Lower lobe of right lung (tissue), 2 donors: ENCODE results near the gene MYO5A. TPM values are rescaled to one million over a fixed set of nuclear protein-coding genes. Genes with fewer than 3 reads are reported as not detected.

ENCODE experiments used
- ATAC-seq, 2 donors: fragments of 200-7000 bp; cut with Tn5 transposase; one replicate each; pipeline ENCODE4 v1.9.1; 2020 to 2022; ENCODE audit warnings: mild to moderate bottlenecking in 2 of 2, moderate library complexity in 2 of 2
- DNase-seq: peaks from one replicate; pipeline ENCODE4 v3.0.0-alpha.2; 2020
- H3K27ac ChIP-seq: fragments of 200-600 bp; one replicate; pipeline ENCODE4 v1.8.0; 2022
- H3K27me3 ChIP-seq: fragments of 200-600 bp; one replicate; pipeline ENCODE4 v1.8.0; 2022; ENCODE audit warnings: low read depth
- H3K36me3 ChIP-seq: fragments of 200-600 bp; one replicate; pipeline ENCODE4 v1.8.0; 2022; ENCODE audit warnings: mild to moderate bottlenecking
- H3K4me1 ChIP-seq: fragments of 200-600 bp; one replicate; pipeline ENCODE4 v1.8.0; 2022
- H3K4me3 ChIP-seq: fragments of 200-600 bp; one replicate; pipeline ENCODE4 v1.8.0; 2022; ENCODE audit warnings: mild to moderate bottlenecking
- H3K9me3 ChIP-seq: fragments of 200-600 bp; one replicate; pipeline ENCODE4 v1.8.0; 2022
- intact Hi-C: fragments of 100-400 bp; cut with DNase I; formaldehyde crosslinking; loops from one replicate; pipeline ENCODE4 v1.11.0; 2022
- total RNA-seq: library from RNA; stranded (reverse); fragmentation: NEBNext Ultra II Directional; extraction: Animal tissue kit (Norgen Biotek cat#: 25700); gene quantifications from one replicate; pipeline ENCODE4 v1.2.1, GENCODE V29; 2021
- TF ChIP-seq, protein P1 (sequence below): fragments of 200-600 bp; IDR thresholded peaks from one replicate; pipeline ENCODE4 v1.8.0; 2022; ENCODE audit warnings: antibody characterized with exemption, mild to moderate bottlenecking
- donor health status: DM: no; HTN: yes; CAD: no; lungs with severe emphysema.

MYO5A gene
- total RNA-seq, 1 donor from 2014 or later, result 36.1 TPM

DNA sequence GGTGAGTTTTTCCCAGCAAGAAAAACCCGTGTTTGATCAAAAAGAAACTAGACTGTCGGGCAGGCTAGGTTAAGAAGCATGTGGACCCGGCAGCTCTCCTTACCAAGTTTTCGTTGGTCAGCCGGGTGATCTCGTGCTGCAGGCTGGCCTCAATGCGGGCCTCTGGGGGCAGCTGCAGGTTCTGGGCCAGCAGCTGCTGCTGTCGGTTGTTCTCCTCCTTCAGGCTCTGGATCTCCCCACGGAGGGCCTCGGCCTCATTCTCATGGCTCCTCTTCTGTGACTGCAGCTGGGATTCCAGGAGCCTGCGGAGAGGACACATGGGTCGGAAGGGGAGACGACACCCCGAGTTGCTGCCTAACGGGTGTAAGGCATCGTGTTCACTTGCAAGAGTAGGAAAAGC lies 188.6 kb downstream of the MYO5A start:
- ATAC-seq (no peak), DNase-seq (no peak)
- Histone ChIP-seq H3K9me3 (no peaks in the 10 kb centered on the region), H3K27ac (no peak overlapping the region), H3K4me3 (no peak overlapping the region), H3K4me1 (no peaks in the 10 kb centered on the region), H3K36me3 (peaks cover 32% of the 10 kb centered on the region), H3K27me3 (no peaks in the 10 kb centered on the region)
- TF ChIP-seq, protein P1, sequence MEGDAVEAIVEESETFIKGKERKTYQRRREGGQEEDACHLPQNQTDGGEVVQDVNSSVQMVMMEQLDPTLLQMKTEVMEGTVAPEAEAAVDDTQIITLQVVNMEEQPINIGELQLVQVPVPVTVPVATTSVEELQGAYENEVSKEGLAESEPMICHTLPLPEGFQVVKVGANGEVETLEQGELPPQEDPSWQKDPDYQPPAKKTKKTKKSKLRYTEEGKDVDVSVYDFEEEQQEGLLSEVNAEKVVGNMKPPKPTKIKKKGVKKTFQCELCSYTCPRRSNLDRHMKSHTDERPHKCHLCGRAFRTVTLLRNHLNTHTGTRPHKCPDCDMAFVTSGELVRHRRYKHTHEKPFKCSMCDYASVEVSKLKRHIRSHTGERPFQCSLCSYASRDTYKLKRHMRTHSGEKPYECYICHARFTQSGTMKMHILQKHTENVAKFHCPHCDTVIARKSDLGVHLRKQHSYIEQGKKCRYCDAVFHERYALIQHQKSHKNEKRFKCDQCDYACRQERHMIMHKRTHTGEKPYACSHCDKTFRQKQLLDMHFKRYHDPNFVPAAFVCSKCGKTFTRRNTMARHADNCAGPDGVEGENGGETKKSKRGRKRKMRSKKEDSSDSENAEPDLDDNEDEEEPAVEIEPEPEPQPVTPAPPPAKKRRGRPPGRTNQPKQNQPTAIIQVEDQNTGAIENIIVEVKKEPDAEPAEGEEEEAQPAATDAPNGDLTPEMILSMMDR, result no peak
- intact Hi-C loops, result no loop called here

DNA sequence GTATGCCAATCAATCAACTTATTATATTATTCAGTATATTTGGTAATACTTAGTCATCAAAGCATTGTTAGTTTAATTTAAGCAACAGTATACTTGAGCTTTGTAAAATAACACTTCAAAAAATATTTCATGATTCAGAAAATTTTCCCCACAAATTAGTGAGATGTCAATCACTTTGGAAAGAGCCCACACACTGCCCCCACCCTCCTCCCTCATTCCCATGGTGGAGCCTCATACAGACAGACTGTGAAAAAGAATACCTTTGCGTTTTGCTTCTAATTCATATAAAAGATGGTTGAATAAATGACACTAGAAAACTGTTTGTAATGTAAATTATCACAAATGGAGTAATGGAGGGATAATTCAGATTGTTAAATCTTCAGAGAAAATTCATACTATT lies 189.8 kb downstream of the MYO5A start:
- Histone ChIP-seq H3K36me3 (peaks cover 35% of the 10 kb centered on the region), H3K27ac (no peak overlapping the region), H3K9me3 (no peaks in the 10 kb centered on the region), H3K4me1 (no peaks in the 10 kb centered on the region), H3K4me3 (no peak overlapping the region), H3K27me3 (no peaks in the 10 kb centered on the region)
- no peak for ATAC-seq
- intact Hi-C loops, result no loop called here
- no peak for DNase-seq
- TF ChIP-seq, protein P1, result no peak

DNA sequence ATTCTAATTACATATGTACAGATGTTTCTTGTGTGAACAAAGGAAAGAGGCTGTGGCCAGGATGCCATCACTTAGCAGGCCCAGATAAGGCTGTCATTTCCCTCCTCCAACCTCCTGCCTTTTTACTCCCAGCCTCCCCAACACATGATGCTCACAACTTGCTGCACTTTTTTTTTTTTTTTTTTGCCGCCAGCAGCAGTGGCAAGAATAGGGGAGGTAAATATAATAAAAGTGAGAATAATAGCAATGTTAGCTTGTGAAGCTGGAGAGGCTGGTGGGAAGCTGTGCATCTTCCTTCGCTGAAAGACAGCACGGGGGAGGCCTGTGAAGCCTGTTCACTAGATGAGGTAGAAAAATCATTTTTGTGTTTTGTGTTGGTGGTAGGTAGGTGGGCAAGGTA lies 190.6 kb downstream of the MYO5A start:
- Histone ChIP-seq H3K36me3 (peaks cover 35% of the 10 kb centered on the region), H3K9me3 (no peaks in the 10 kb centered on the region), H3K27me3 (no peaks in the 10 kb centered on the region), H3K27ac (no peak overlapping the region), H3K4me3 (no peak overlapping the region), H3K4me1 (no peaks in the 10 kb centered on the region)
- TF ChIP-seq, protein P1, result no peak
- intact Hi-C loops, result no loop called here
- ATAC-seq, result no peak
- no peak for DNase-seq

DNA sequence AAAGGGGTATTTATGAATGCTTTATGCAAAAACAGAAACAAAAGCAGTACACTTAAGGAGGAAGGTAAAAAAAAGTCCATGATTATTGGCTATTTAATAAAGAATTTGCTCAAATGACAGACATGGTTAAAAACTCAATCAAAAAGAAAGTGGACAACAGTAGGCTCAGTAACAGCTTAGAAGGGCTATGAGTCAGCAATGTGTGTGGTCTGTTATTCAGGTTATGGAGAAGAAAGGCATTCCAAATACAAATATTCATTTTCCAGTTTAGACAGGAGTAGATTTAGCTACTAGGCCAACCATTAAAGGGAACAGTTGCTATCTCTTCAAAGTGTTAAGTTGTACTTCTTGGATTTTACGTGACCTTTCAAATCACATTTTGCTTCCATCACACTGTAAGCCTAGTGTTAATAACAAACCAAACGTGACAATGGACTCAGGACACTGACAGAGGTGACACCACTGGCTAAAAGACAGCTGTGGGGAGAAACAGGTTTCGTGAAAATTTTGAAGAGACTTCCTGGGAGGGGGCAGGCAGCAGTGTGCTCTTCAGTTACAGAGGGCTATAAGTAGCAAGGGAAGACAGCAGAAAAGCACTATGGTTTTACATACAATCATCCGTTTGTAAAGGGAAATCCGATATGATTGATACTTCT lies 191.4 kb downstream of the MYO5A start:
- H3K4me1 ChIP-seq, result no peaks in the 10 kb centered on the region
- intact Hi-C loops, result no loop called here
- H3K27me3 ChIP-seq, result no peaks in the 10 kb centered on the region
- no peak for DNase-seq
- no peaks in the 10 kb centered on the region for H3K9me3 ChIP-seq
- ATAC-seq, result peak in 1 of 2 donors; percentile 45
- TF ChIP-seq, protein P1, result no peak
- H3K36me3 ChIP-seq, result peaks cover 31% of the 10 kb centered on the region
- H3K4me3 ChIP-seq, result no peak overlapping the region
- H3K27ac ChIP-seq, result no peak overlapping the region

DNA sequence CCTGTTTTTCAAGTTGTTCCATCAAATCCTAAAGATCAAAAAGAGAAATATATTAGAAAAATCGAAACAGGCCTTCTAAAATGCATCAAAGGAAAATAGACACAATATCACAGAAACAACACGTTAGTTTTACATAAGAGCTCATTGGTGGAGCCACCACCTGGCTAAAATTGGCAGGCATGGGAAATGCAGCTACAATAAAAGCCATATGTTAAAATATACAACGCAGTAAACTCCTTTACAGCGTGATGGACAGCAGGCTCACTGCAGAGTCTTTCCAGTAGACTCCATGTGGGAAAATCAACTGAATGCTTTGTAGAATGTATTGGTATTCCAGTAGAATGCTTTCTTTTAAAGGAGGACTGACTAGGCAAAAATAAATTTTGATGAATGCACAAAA lies 192.2 kb downstream of the MYO5A start:
- H3K4me3 ChIP-seq, result no peak overlapping the region
- H3K4me1 ChIP-seq, result no peaks in the 10 kb centered on the region
- H3K9me3 ChIP-seq, result no peaks in the 10 kb centered on the region
- no peak overlapping the region for H3K27ac ChIP-seq
- ATAC-seq, result no peak
- no peaks in the 10 kb centered on the region for H3K27me3 ChIP-seq
- TF ChIP-seq, protein P1, result no peak
- H3K36me3 ChIP-seq, result peaks cover 26% of the 10 kb centered on the region
- intact Hi-C loops, result no loop called here
- DNase-seq, result no peak
